Lung (tissue), 12 donors: Measurements from ENCODE around the gene SLC25A21. TPM values are rescaled to one million over a fixed set of nuclear protein-coding genes. Genes with fewer than 3 reads are reported as not detected.
"Not testable (repeated sequence)": the region's sequence is repeated elsewhere in the genome, so short reads cannot be mapped to it uniquely, and the experiment has no call there.

Source experiments
- ATAC-seq: fragments of 200-7000 bp; cut with Tn5 transposase; one replicate; pipeline ENCODE4 v1.9.1; 2020; ENCODE audit warnings: moderate number of reproducible peaks; ENCODE audit not compliant: insufficient read depth, low FRiP score
- DNase-seq, 3 donors: peaks; one replicate each; pipeline ENCODE4 v3.0.0-alpha.2; 2013 to 2017
- H3K27ac ChIP-seq, 2 donors: one replicate each; pipeline ENCODE4 v1.5.1; 2013; ENCODE audit warnings: mild to moderate bottlenecking in 2 of 2, moderate library complexity in 2 of 2, control low read depth in 1 of 2, inconsistent platforms in 1 of 2, low read depth in 1 of 2, low read length in 1 of 2
- H3K27me3 ChIP-seq, 3 donors: one replicate each; pipeline ENCODE4 v1.5.1; 2013; ENCODE audit warnings: low read length in 2 of 3; ENCODE audit not compliant: control insufficient read depth in 3 of 3, insufficient read depth in 3 of 3
- H3K36me3 ChIP-seq, 4 donors: one replicate each; pipeline ENCODE4 v1.5.1; 2013; ENCODE audit warnings: low read length in 4 of 4, mild to moderate bottlenecking in 1 of 4, moderate library complexity in 1 of 4; ENCODE audit not compliant: control insufficient read depth in 4 of 4, insufficient read depth in 4 of 4
- H3K4me1 ChIP-seq, 5 donors: one replicate each; pipeline ENCODE4 v1.5.1; 2013; ENCODE audit warnings: low read length in 5 of 5, mild to moderate bottlenecking in 2 of 5, moderate library complexity in 1 of 5; ENCODE audit not compliant: control insufficient read depth in 5 of 5, insufficient read depth in 5 of 5
- H3K4me3 ChIP-seq: one replicate; pipeline ENCODE4 v1.5.1; 2013; ENCODE audit warnings: mild to moderate bottlenecking, control low read depth, moderate library complexity
- H3K9ac ChIP-seq, 2 donors: one replicate each; pipeline ENCODE4 v1.5.1; 2013; ENCODE audit warnings: low read length in 2 of 2, control low read depth in 1 of 2; ENCODE audit not compliant: insufficient read depth in 1 of 2
- H3K9me3 ChIP-seq, 4 donors: one replicate each; pipeline ENCODE4 v1.5.1; 2013; ENCODE audit warnings: low read length in 3 of 4, mild to moderate bottlenecking in 1 of 4, moderate library complexity in 1 of 4; ENCODE audit not compliant: control insufficient read depth in 4 of 4, insufficient read depth in 3 of 4
- WGBS, 2 donors: extraction: QIAGEN DNeasy Blood & Tissue Kit; methylation state at CpG; one replicate each; pipeline ENCODE4 v1.1.7; 2013; 5-methylcytosine and 5-hydroxymethylcytosine counted together
- polyA plus RNA-seq, 2 donors: library from polyadenylated mRNA; stranded (reverse); fragments of 200-250 nt; gene quantifications; one replicate each; pipeline ENCODE4 v1.2.1, GENCODE V29; 2013
- total RNA-seq, 2 donors: library from RNA; depleted of rRNA in 1 of 2; stranded (reverse); fragments of >200 nt in 1 of 2; gene quantifications; one replicate each; pipeline ENCODE4 v1.2.1, GENCODE V29; 2014 to 2021
- TF ChIP-seq, protein P1 (sequence below): IDR thresholded peaks from 2 replicates; pipeline ENCODE4 v1.5.1; 2012; ENCODE audit warnings: mild to moderate bottlenecking; ENCODE audit errors: control extremely low read depth, extremely low read depth
- donor health status: control.
- donor health status: control.
- donor health status: Bipolar disorder and iron deficiency.
- donor health status: healthy.
- donor health status: DM: yes; HTN: yes; CAD: no.

The SLC25A21 gene
- total and polyA plus RNA-seq, 4 donors = 0.23 to 2.6 (median 0.42) TPM

DNA sequence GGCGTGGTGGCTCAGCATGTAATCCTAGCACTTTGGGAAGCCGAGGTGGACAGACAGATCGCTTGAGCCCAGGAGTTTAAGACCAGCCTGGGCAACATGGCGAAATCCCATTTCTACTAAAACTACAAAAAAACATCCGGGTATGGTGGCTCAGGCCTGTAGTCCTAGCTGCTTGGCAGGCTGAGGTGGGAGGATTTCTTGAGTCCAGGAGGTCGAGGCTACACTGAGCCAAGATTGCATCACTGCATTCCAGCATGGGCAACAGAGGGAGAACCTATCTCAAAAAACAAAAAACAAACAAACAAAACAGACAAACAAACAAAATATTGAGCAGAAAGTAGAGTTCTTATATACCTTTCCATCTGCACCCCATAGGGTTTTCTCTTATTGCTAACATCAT, 9.0 kb upstream of the SLC25A21 start:
- H3K4me3 ChIP-seq = no peak overlapping the region
- H3K9me3 ChIP-seq = no peaks in the 10 kb centered on the region
- no peaks in the 10 kb centered on the region for H3K36me3 ChIP-seq
- no peak overlapping the region for H3K27ac ChIP-seq
- ATAC-seq (no peak), DNase-seq (no peak)
- 87 to 90% methylated on average over 6 of the region's 6 CpGs for WGBS, 2 donors
- TF ChIP-seq, protein P1, sequence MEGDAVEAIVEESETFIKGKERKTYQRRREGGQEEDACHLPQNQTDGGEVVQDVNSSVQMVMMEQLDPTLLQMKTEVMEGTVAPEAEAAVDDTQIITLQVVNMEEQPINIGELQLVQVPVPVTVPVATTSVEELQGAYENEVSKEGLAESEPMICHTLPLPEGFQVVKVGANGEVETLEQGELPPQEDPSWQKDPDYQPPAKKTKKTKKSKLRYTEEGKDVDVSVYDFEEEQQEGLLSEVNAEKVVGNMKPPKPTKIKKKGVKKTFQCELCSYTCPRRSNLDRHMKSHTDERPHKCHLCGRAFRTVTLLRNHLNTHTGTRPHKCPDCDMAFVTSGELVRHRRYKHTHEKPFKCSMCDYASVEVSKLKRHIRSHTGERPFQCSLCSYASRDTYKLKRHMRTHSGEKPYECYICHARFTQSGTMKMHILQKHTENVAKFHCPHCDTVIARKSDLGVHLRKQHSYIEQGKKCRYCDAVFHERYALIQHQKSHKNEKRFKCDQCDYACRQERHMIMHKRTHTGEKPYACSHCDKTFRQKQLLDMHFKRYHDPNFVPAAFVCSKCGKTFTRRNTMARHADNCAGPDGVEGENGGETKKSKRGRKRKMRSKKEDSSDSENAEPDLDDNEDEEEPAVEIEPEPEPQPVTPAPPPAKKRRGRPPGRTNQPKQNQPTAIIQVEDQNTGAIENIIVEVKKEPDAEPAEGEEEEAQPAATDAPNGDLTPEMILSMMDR = no peak
- H3K4me1 ChIP-seq = no peaks in the 10 kb centered on the region
- H3K27me3 ChIP-seq = no peaks in the 10 kb centered on the region
- no peak overlapping the region for H3K9ac ChIP-seq

DNA sequence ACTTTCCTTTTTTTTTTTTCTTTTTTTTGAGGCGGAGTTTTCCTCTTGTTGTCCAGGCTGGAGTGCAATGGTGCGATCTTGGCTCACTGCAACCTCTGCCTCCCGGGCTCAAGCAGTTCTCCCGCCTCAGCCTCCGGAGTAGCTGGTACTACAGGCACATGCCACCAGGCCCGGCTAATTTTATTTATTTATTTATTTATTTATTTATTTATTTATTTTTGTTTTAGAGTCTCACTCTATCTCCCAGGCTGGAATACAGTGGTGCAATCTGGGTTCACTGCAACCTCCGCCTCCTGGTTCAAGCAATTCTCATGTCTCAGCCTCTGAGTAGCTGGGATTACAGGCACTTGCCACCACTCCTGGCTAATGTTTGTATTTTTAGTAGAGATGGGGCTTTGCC, 8.5 kb upstream of the SLC25A21 start:
- H3K36me3 ChIP-seq, H3K9me3 ChIP-seq, H3K27me3 ChIP-seq, ATAC-seq, H3K4me1 ChIP-seq, H3K9ac ChIP-seq, DNase-seq, H3K4me3 ChIP-seq, H3K27ac ChIP-seq: not testable (repeated sequence)
- WGBS, 2 donors = 94 to 98% methylated on average over 7 of the region's 7 CpGs

DNA sequence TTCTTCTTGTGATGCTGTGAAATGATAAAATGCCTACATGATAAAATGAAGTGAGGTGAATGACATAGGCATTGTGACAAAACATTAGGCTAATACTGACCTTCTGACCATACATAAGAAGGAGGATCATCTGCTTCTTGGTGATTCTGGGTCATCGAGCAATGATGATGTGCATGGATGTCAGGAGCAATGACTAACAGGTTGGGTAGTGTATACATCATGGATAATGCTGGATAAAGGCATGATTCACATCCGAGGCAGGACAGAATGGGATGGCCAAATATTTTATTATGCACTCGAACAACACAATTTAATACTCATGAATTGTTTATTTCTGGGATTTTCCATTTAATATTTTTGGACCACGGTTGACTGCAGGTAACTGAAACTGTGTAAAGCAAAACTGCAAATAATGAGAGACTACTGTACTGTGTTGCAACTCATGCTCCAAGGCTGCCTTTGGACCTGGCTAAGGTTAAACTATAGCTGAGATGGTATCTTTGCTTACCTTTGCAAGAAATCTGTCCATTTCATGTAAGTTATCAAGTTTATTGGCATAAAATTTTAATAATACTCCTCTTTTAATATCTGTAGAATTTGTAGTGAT, 7.6 kb upstream of the SLC25A21 start:
- no peak overlapping the region for H3K27ac ChIP-seq
- ATAC-seq = no peak
- TF ChIP-seq, protein P1 = no peak
- no peaks in the 10 kb centered on the region for H3K27me3 ChIP-seq
- no peaks in the 10 kb centered on the region for H3K36me3 ChIP-seq
- no peak overlapping the region for H3K9ac ChIP-seq
- no peak for DNase-seq
- no peaks in the 10 kb centered on the region for H3K9me3 ChIP-seq
- H3K4me3 ChIP-seq = no peak overlapping the region
- WGBS, 2 donors = 87 to 93% methylated on average over 4 of the region's 4 CpGs
- no peaks in the 10 kb centered on the region for H3K4me1 ChIP-seq

DNA sequence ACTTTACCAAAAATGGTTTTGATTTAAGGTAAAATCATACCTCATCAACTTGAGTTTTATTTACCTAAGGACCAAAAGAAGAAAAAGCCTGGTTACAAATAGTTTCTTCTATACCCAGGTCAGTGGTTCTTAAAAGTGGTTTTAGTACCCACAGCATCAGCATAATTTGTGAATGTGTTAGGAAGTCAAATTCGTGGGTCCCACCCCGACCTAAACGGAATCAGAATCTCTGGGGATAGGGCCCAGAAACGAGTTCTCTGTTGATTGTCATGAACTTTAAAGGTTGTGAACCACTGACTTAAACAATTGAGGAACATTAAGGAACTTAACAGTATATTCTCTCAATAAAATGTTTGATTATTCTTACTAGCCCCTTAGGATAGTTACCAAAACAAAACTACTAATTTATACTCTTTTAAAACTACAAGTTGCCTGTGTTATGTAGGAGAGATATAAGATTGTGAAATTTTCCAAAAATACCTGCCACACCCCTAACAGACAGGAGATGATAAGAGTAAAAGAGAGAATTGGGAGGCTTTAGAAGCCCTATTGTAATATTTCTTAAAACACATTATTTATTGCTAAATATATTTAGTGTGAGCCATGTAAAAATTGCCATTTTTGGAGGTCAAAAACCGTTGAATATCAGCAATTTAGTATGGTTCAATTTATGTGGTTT, 669 bp upstream of the SLC25A21 start:
- DNase-seq (no peak), ATAC-seq (no peak)
- Histone ChIP-seq H3K27me3 (no peaks in the 10 kb centered on the region), H3K4me1 (peaks cover 0 to 14% (median 5%) of the 10 kb centered on the region in 5 donors), H3K9ac (peak overlapping the region; percentile 82 to 91), H3K4me3 (no peak overlapping the region), H3K36me3 (no peaks in the 10 kb centered on the region), H3K9me3 (no peaks in the 10 kb centered on the region), H3K27ac (no peak overlapping the region)
- TF ChIP-seq, protein P1 = no peak
- WGBS, 2 donors = 61 to 71% methylated on average over 5 of the region's 5 CpGs
